GM18502 (cell line): ENCODE data around the gene ACTBL2.

Source experiments
- ATAC-seq: cut with Tn5 transposase; IDR thresholded peaks from one replicate; pipeline ENCODE4 v1.9.1; 2021; ENCODE audit warnings: mild to moderate bottlenecking; ENCODE audit not compliant: unreplicated experiment, poor library complexity

Gene ACTBL2

DNA sequence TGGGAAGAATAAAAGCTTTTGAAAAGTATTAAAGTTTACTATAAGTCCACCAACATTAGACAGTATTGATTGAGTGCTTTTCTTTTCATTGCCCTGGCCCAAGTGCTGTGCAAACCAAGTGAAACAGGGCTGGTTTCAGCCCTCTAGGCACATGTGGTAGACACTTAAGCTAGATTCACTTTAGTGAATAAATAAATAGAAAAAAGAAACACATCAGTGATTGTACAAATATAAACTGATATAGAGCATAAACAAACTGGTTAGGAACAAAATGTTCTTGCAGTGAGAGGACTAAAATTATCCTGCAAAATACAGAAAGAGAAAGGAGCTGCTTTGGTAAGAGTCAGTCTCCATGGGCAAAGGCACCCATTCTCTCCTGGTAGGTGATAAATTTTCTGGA lies 29.7 kb downstream of the ACTBL2 start:
- no peak for ATAC-seq

DNA sequence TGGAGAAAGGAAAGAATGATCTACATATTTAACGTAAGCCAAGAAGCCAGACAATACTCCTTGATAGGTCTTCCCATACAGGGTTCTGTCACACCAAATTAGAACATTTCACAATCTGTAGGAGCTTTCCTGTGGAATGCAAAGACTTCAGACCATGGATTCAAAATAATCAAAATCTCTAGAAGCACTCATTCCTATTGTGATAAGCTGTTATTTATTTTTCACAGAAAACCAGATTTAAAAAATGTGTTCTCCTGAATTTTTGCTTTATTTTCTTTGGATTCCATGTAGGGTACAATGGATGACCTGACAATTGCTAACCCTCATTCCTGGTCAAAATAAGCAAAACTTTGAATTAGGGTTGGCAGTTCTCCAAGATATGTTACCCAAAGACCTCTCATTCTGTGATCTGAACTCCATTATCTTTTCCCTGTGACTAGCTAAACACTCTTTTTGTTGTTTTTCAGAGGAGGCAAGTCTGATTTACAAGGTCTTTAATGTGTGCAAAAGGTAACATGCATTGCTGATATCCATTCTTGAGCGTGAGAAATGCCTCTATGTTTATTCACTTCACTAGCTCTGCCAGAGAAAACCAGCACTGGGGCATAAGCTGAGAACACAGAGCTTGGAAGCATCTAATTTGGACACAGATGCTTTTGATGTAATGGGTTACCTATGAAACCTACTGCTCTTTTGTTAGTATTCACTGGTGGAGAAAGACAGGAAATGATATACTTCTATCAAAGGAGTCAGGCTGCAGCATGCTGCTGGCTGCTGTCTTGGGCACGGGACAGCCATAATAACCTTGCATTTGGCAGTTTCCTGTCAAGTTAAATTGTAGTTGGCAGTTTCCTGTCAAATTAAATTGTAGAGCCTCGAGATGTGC lies 31.4 kb downstream of the ACTBL2 start:
- no peak for ATAC-seq

- no peak for ATAC-seq
Observed at GRCh38 chr5:57448751-57449150, 33.9 kb downstream of the ACTBL2 start.

GRCh38 chr5:57448287-57448686 lies 34.3 kb downstream of the ACTBL2 start:
- ATAC-seq = no peak

DNA sequence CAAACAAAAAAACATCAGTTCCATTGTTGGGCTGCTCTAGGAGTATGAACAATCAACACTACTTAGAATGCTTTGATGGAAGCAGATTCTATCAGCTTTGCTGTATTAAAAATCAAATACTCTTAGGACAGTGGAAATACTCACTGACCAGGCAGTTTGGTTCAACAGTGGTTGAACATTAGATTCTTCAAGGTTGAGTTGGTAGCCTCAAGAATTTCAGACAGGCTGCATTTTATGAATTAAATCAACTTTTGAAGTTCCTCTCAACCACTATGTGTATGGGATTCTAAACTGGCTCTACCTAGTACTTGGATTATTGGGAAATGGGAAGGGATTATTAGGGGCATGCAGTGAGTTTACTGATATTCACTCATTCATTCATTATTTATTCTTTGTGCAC lies 35.0 kb downstream of the ACTBL2 start:
- no peak for ATAC-seq

- ATAC-seq = no peak
Observed at GRCh38 chr5:57446966-57447365, 35.6 kb downstream of the ACTBL2 start.

DNA sequence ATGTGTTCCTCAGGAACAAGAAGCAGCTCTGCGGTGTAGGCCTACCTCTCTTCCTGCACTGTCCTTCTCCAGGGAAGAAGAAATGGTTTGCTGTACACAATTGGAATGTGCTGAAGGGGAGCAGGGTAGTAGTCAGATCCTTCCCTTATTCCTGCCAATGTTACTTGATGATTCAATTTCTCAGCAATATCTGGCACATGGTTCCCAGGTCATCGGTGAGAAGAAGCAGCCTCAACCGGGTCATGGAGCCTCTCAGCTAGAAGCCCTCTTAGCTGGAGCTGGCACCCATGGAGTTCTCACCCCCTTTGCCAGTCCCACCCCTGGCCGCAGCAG lies 36.9 kb downstream of the ACTBL2 start:
- no peak for ATAC-seq

DNA sequence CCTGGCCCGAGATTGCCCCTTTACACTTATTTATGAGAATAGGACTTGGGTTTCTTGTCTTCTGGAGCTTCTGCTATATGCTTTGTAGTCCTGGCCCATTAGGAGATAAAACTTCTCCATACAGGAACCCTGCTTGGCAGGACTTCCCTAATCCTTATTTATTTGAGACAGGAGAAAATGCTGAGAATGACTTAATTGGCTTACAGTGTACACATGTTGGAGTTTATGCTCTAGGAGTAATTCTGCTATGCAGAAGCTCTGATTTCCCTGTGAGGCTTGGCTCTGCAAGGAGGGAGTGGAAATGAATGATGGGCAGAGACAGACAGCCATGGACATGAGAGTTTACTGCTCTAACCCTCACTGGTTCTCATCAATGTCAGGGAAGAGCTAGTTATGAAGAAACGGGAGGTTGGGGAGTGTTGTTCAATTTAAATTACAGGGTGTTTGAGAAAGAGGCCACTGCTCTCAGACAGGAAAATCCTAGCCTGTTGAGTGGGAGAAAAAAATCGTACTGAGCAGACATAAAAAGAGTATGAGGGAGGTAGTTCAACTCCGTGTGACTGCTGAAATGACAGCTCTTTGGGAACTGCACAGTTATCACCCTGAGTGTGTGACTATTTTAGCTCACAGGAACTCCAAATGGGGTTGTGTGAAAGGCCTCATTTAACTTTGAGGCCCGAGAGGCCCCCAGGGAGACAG lies 37.5 kb downstream of the ACTBL2 start:
- ATAC-seq = no peak

- ATAC-seq = no peak
Observed at GRCh38 chr5:57442080-57442839, 40.4 kb downstream of the ACTBL2 start.

- ATAC-seq = no peak
Observed at GRCh38 chr5:57441557-57441956, 41.1 kb downstream of the ACTBL2 start.

DNA sequence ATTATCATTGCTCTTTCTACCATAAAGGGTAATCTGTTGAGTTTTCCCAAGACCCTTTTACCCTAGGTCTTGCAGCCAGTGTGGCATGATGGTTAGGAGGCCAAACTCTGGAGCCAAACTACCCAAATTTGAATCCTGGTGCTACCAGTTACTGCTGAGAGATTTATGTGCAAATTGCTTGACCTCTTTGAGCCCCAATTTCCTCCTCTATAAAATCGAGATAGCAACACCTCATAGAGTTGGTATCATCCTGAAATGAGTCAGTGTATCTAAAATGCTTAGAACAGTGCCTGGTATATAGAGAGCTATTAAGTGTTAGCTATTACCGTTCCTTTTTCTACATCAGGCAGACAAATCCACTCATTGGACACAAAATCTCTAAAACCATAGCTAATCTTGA lies 43.0 kb downstream of the ACTBL2 start:
- ATAC-seq = no peak

- no peak for ATAC-seq
Observed at GRCh38 chr5:57437976-57438805, 44.4 kb downstream of the ACTBL2 start.

- no peak for ATAC-seq
Observed at GRCh38 chr5:57436586-57436985, 46.0 kb downstream of the ACTBL2 start.

- no peak for ATAC-seq
Observed at GRCh38 chr5:57435701-57436134, 46.9 kb downstream of the ACTBL2 start.

DNA sequence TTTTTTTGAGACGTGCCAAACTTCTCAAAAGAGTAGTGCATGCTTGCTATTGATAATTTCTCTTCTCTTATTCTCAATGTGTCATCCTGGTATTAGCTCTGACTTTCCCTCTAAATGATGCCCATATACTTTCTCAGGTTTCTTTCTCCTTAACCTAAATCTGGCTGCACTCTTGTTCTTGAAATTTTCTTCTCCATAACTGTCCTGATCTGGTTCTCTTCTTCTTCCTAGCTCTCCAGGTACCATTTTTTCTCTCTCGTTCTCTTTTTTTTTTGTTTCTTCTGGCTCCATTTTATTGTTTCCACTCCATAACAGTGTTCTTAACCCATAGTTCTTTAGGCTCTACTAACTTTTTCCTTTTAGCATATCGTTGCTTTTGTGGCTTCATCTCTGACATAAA lies 47.9 kb downstream of the ACTBL2 start:
- no peak for ATAC-seq

DNA sequence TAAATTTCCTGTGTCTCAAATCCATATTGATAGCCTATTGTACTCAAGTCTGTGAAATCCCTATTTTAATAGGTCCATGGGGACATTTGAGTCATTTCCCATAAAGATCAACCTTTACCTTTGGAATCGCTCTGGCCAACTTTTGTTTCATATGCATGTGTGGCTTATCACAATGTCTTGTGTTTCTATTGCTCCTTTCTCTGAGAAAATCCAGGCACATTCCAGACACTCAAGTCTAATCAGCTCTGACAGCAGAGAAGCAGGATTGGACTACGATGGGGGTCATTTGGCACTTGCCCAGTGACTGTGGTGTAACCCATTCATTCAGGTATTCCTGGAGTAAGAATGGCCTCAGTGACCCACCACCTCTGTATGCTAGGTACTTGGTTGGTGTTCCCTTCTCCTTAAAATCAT lies 48.4 kb downstream of the ACTBL2 start:
- ATAC-seq = no peak

DNA sequence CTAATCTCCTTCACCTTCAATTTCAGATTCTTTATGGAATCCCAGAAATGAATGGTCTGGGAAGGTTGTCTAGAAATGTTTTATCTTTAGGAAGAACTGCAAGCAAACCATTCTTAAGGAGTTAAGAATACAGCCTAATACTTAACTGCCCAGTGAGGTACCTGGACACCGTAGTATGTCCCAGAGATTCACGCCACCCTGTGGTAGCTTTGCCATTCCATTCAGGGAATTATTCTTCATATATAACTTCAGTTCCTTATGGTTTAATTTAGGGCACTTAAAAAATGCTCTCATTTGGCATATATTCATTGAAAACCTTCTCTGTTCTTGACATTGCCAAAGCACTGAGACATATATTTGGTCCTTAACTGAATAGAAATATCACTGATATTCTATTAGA lies 49.7 kb downstream of the ACTBL2 start:
- ATAC-seq = no peak

GRCh38 chr5:57431759-57432158 lies 50.9 kb downstream of the ACTBL2 start:
- no peak for ATAC-seq
